ENCODE data around the gene CHRNA5.
A peak's percentile ranks its signal among the peaks of the same experiment; 100 is the strongest.

Gene CHRNA5

GRCh38 chr15:78626381-78626995 is 61.2 kb downstream of the CHRNA5 start:
- H4K91ac ChIP-seq (ENCODE audit: low read length), result no peak overlapping the region
- no peak overlapping the region for H2BK5ac ChIP-seq (ENCODE audit: low read depth, low read length, poor library complexity, severe bottlenecking)
- no peak overlapping the region for H2BK12ac ChIP-seq (ENCODE audit: low read length in 2 of 2)
- no peak overlapping the region for H3K14ac ChIP-seq (ENCODE audit: low read length in 2 of 2)
- 87% methylated on average over 4 of the region's 6 CpGs for WGBS
- H3K9me3 ChIP-seq (ENCODE audit: control insufficient read depth, low read length), result no peaks in the 10 kb centered on the region
- H3K27ac ChIP-seq (ENCODE audit: low read length, poor library complexity, severe bottlenecking), result no peak overlapping the region
- no peak overlapping the region for H3K23ac ChIP-seq (ENCODE audit: low read length in 2 of 2)
- H2BK120ac ChIP-seq (ENCODE audit: low read depth, low read length), result no peak overlapping the region
- H3K4ac ChIP-seq (ENCODE audit: low read depth in 1 of 2, low read length in 2 of 2), result no peak overlapping the region
- no peak overlapping the region for H3K4me2 ChIP-seq (ENCODE audit: low read length, poor library complexity, severe bottlenecking)
- H2BK15ac ChIP-seq (ENCODE audit: low read depth, poor library complexity, severe bottlenecking), result no peak overlapping the region
- H3K18ac ChIP-seq (ENCODE audit: low read depth in 1 of 2, low read length in 2 of 2), result no peak overlapping the region
- no peak for DNase-seq
- no peaks in the 10 kb centered on the region for H3K79me1 ChIP-seq (replicated peaks; ENCODE audit: low read length, poor library complexity, severe bottlenecking)
- H3K9ac ChIP-seq (ENCODE audit: low read length), result no peak overlapping the region
- H4K8ac ChIP-seq (ENCODE audit: low read length), result no peak overlapping the region
- H3K27me3 ChIP-seq (ENCODE audit: control insufficient read depth in 1 of 2, insufficient read depth in 1 of 2, low read length in 2 of 2), result peaks cover 59 to 90% of the 10 kb centered on the region in 2 experiments
- no peak overlapping the region for H2AFZ ChIP-seq (ENCODE audit: low read depth, low read length)
- H3K36me3 ChIP-seq (ENCODE audit: control insufficient read depth in 1 of 2, insufficient read depth in 2 of 2, low read depth in 1 of 2, low read length in 2 of 2), result no peaks in the 10 kb centered on the region
- H3K4me1 ChIP-seq (ENCODE audit: control insufficient read depth, insufficient read depth, low read depth, low read length), result no peaks in the 10 kb centered on the region
- H3K4me3 ChIP-seq (ENCODE audit: insufficient read depth in 1 of 2, low read depth in 1 of 2, low read length in 2 of 2), result no peak overlapping the region
- H2AK5ac ChIP-seq (ENCODE audit: low read length, severe bottlenecking), result no peak overlapping the region

GRCh38 chr15:78627348-78627747 is 62.0 kb downstream of the CHRNA5 start:
- no peak overlapping the region for H3K14ac ChIP-seq (ENCODE audit: low read length in 2 of 2)
- no peak overlapping the region for H4K8ac ChIP-seq (ENCODE audit: low read length)

GRCh38 chr15:78628227-78628626 is 62.9 kb downstream of the CHRNA5 start:
- Histone ChIP-seq H4K8ac (ENCODE audit: low read length) (no peak overlapping the region), H4K91ac (ENCODE audit: low read length) (no peak overlapping the region), H3K4me3 (ENCODE audit: insufficient read depth in 1 of 2, low read depth in 1 of 2, low read length in 2 of 2) (no peak overlapping the region), H2BK120ac (ENCODE audit: low read depth, low read length) (no peak overlapping the region), H3K27me3 (ENCODE audit: control insufficient read depth in 1 of 2, insufficient read depth in 1 of 2, low read length in 2 of 2) (peaks cover 53 to 84% of the 10 kb centered on the region in 2 experiments), H3K9me3 (ENCODE audit: control insufficient read depth, low read length) (peaks cover 7% of the 10 kb centered on the region), H3K23ac (ENCODE audit: low read length in 2 of 2) (no peak overlapping the region), H3K4me2 (ENCODE audit: low read length, poor library complexity, severe bottlenecking) (no peak overlapping the region), H2AFZ (ENCODE audit: low read depth, low read length) (no peak overlapping the region), H3K36me3 (ENCODE audit: control insufficient read depth in 1 of 2, insufficient read depth in 2 of 2, low read depth in 1 of 2, low read length in 2 of 2) (no peaks in the 10 kb centered on the region), H2AK5ac (ENCODE audit: low read length, severe bottlenecking) (no peak overlapping the region), H3K18ac (ENCODE audit: low read depth in 1 of 2, low read length in 2 of 2) (no peak overlapping the region), H3K9ac (ENCODE audit: low read length) (no peak overlapping the region), H3K14ac (ENCODE audit: low read length in 2 of 2) (no peak overlapping the region), H3K79me1 (replicated peaks; ENCODE audit: low read length, poor library complexity, severe bottlenecking) (no peaks in the 10 kb centered on the region), H3K4me1 (ENCODE audit: control insufficient read depth, insufficient read depth, low read depth, low read length) (no peaks in the 10 kb centered on the region), H2BK15ac (ENCODE audit: low read depth, poor library complexity, severe bottlenecking) (no peak overlapping the region), H2BK12ac (ENCODE audit: low read length in 2 of 2) (no peak overlapping the region), H2BK5ac (ENCODE audit: low read depth, low read length, poor library complexity, severe bottlenecking) (no peak overlapping the region), H3K27ac (ENCODE audit: low read length, poor library complexity, severe bottlenecking) (no peak overlapping the region), H3K4ac (ENCODE audit: low read depth in 1 of 2, low read length in 2 of 2) (no peak overlapping the region)
- no peak for DNase-seq
- 90% methylated on average over 6 of the region's 6 CpGs for WGBS

More at GRCh38 chr15:78627348-78627747, 62.0 kb downstream of the CHRNA5 start:
- H2BK15ac ChIP-seq (ENCODE audit: low read depth, poor library complexity, severe bottlenecking), result no peak overlapping the region
- no peak overlapping the region for H3K27ac ChIP-seq (ENCODE audit: low read length, poor library complexity, severe bottlenecking)
- no peak overlapping the region for H3K18ac ChIP-seq (ENCODE audit: low read depth in 1 of 2, low read length in 2 of 2)
- no peak overlapping the region for H3K4ac ChIP-seq (ENCODE audit: low read depth in 1 of 2, low read length in 2 of 2)
- 86% methylated on average over 8 of the region's 8 CpGs for WGBS
- no peak overlapping the region for H4K91ac ChIP-seq (ENCODE audit: low read length)
- no peaks in the 10 kb centered on the region for H3K4me1 ChIP-seq (ENCODE audit: control insufficient read depth, insufficient read depth, low read depth, low read length)
- no peak overlapping the region for H2BK12ac ChIP-seq (ENCODE audit: low read length in 2 of 2)
- no peak for DNase-seq
- peaks cover 54 to 86% of the 10 kb centered on the region in 2 experiments for H3K27me3 ChIP-seq (ENCODE audit: control insufficient read depth in 1 of 2, insufficient read depth in 1 of 2, low read length in 2 of 2)
- H3K9me3 ChIP-seq (ENCODE audit: control insufficient read depth, low read length), result no peaks in the 10 kb centered on the region
- H2BK120ac ChIP-seq (ENCODE audit: low read depth, low read length), result no peak overlapping the region
- no peaks in the 10 kb centered on the region for H3K79me1 ChIP-seq (replicated peaks; ENCODE audit: low read length, poor library complexity, severe bottlenecking)
- no peaks in the 10 kb centered on the region for H3K36me3 ChIP-seq (ENCODE audit: control insufficient read depth in 1 of 2, insufficient read depth in 2 of 2, low read depth in 1 of 2, low read length in 2 of 2)
- no peak overlapping the region for H3K9ac ChIP-seq (ENCODE audit: low read length)
- no peak overlapping the region for H2AFZ ChIP-seq (ENCODE audit: low read depth, low read length)
- no peak overlapping the region for H3K23ac ChIP-seq (ENCODE audit: low read length in 2 of 2)
- H2AK5ac ChIP-seq (ENCODE audit: low read length, severe bottlenecking), result no peak overlapping the region
- no peak overlapping the region for H2BK5ac ChIP-seq (ENCODE audit: low read depth, low read length, poor library complexity, severe bottlenecking)
- H3K4me3 ChIP-seq (ENCODE audit: insufficient read depth in 1 of 2, low read depth in 1 of 2, low read length in 2 of 2), result no peak overlapping the region
- no peak overlapping the region for H3K4me2 ChIP-seq (ENCODE audit: low read length, poor library complexity, severe bottlenecking)

GRCh38 chr15:78629031-78629715 is 63.9 kb downstream of the CHRNA5 start:
- no peak overlapping the region for H2BK5ac ChIP-seq (ENCODE audit: low read depth, low read length, poor library complexity, severe bottlenecking)
- peaks cover 13% of the 10 kb centered on the region for H3K9me3 ChIP-seq (ENCODE audit: control insufficient read depth, low read length)
- no peak overlapping the region for H3K18ac ChIP-seq (ENCODE audit: low read depth in 1 of 2, low read length in 2 of 2)
- no peak for DNase-seq
- H2BK12ac ChIP-seq (ENCODE audit: low read length in 2 of 2), result no peak overlapping the region
- no peak overlapping the region for H3K4ac ChIP-seq (ENCODE audit: low read depth in 1 of 2, low read length in 2 of 2)
- peaks cover 48 to 82% of the 10 kb centered on the region in 2 experiments for H3K27me3 ChIP-seq (ENCODE audit: control insufficient read depth in 1 of 2, insufficient read depth in 1 of 2, low read length in 2 of 2)
- H3K4me1 ChIP-seq (ENCODE audit: control insufficient read depth, insufficient read depth, low read depth, low read length), result no peaks in the 10 kb centered on the region
- no peak overlapping the region for H3K4me3 ChIP-seq (ENCODE audit: insufficient read depth in 1 of 2, low read depth in 1 of 2, low read length in 2 of 2)
- no peak overlapping the region for H2BK120ac ChIP-seq (ENCODE audit: low read depth, low read length)
- H3K14ac ChIP-seq (ENCODE audit: low read length in 2 of 2), result no peak overlapping the region
- no peaks in the 10 kb centered on the region for H3K36me3 ChIP-seq (ENCODE audit: control insufficient read depth in 1 of 2, insufficient read depth in 2 of 2, low read depth in 1 of 2, low read length in 2 of 2)
- no peak overlapping the region for H3K9ac ChIP-seq (ENCODE audit: low read length)
- WGBS, result 94% methylated on average over 29 of the region's 29 CpGs
- peak overlapping the region; percentile 54 for H4K91ac ChIP-seq (ENCODE audit: low read length)
- no peak overlapping the region for H3K27ac ChIP-seq (ENCODE audit: low read length, poor library complexity, severe bottlenecking)
- no peak overlapping the region for H4K8ac ChIP-seq (ENCODE audit: low read length)
- H2AK5ac ChIP-seq (ENCODE audit: low read length, severe bottlenecking), result no peak overlapping the region
- H2BK15ac ChIP-seq (ENCODE audit: low read depth, poor library complexity, severe bottlenecking), result no peak overlapping the region
- no peak overlapping the region for H3K4me2 ChIP-seq (ENCODE audit: low read length, poor library complexity, severe bottlenecking)
- H2AFZ ChIP-seq (ENCODE audit: low read depth, low read length), result no peak overlapping the region
- no peak overlapping the region for H3K23ac ChIP-seq (ENCODE audit: low read length in 2 of 2)
- H3K79me1 ChIP-seq (replicated peaks; ENCODE audit: low read length, poor library complexity, severe bottlenecking), result no peaks in the 10 kb centered on the region

Measured in mesenchymal stem cell (in vitro differentiated cells and primary cell).